ENCODE results near the gene XRCC5. TPM values are rescaled to one million over a fixed set of nuclear protein-coding genes. Genes with fewer than 3 reads are reported as not detected.

XRCC5 gene
- total RNA-seq (148 and 152 TPM in 2 replicates), polyA plus RNA-seq (278 and 339 TPM in 2 replicates), polyA minus RNA-seq (ENCODE audit: low replicate concordance) (120 and 287 TPM in 2 replicates)
- polyA plus RNA-seq (2012): 163 and 257 TPM in 2 replicates

- Histone ChIP-seq H3K79me2 (ENCODE audit: control insufficient read depth, insufficient read depth, low read length) (peaks cover 39% of the 10 kb centered on the region), H3K27me3 (ENCODE audit: control insufficient read depth, insufficient read depth, low read length) (peaks cover 3% of the 10 kb centered on the region), H4K20me1 (ENCODE audit: control insufficient read depth, extremely low read depth, insufficient read depth, low read length) (no peaks in the 10 kb centered on the region), H3K4me3 (replicated peaks in 1 of 4; ENCODE audit: control extremely low read depth in 1 of 4, insufficient read depth in 1 of 4, low read depth in 3 of 4, low read length in 4 of 4) (peak within 1 kb of the TSS; percentile 41 to 96 (median 88)), H3K4me1 (ENCODE audit: control insufficient read depth, extremely low read depth, insufficient read depth, low read length) (peaks cover 2% of the 10 kb centered on the region), H3K9ac (ENCODE audit: insufficient read depth, low read length) (peak within 1 kb of the TSS; percentile 95), H3K4me2 (ENCODE audit: extremely low read depth, insufficient read depth, low read length) (peak within 1 kb of the TSS; percentile 67), H3K36me3 (ENCODE audit: control insufficient read depth, insufficient read depth, low read length) (peaks cover 9% of the 10 kb centered on the region), H3K27ac (ENCODE audit: insufficient read depth, low read length) (peak within 1 kb of the TSS; percentile 93), H3K9me3 (ENCODE audit: control insufficient read depth, insufficient read depth, low read depth, low read length) (no peaks in the 10 kb centered on the region), H2AFZ (ENCODE audit: low read length) (peak within 1 kb of the TSS; percentile 76)
- TF ChIP-seq CTCF (conservative IDR thresholded peaks at IDR 0.05 in 1 of 2, IDR thresholded peaks at IDR 0.05 in 1 of 2; ENCODE audit: low read depth in 1 of 2, low read length in 2 of 2) (no peak), EZH2 (IDR thresholded peaks at IDR 0.05; ENCODE audit: low read length, missing control alignments) (no peak)
- DNase-seq (ENCODE audit: low read depth in 2 of 2): peak; percentile 93 to 97
Measured at GRCh38 chr2:216108967-216109921, at the start of gene XRCC5. Gene XRCC5 (plus strand): TSS chr2:216109348. CDS start chr2:216109437, 89 bp downstream.

GRCh38 chr2:216064014-216064630 lies 45.0 kb upstream of the XRCC5 start:
- peak in 1 of 2 donors; percentile 82 for DNase-seq (ENCODE audit: low read depth in 2 of 2)
- H3K4me2 ChIP-seq (ENCODE audit: extremely low read depth, insufficient read depth, low read length): no peak overlapping the region

More at GRCh38 chr2:216064014-216064630, 45.0 kb upstream of the XRCC5 start:
- H2AFZ ChIP-seq (ENCODE audit: low read length): no peak overlapping the region
- H3K36me3 ChIP-seq (ENCODE audit: control insufficient read depth, insufficient read depth, low read length): no peaks in the 10 kb centered on the region
- H4K20me1 ChIP-seq (ENCODE audit: control insufficient read depth, extremely low read depth, insufficient read depth, low read length): no peaks in the 10 kb centered on the region
- H3K27me3 ChIP-seq (ENCODE audit: control insufficient read depth, insufficient read depth, low read length): no peaks in the 10 kb centered on the region
- H3K27ac ChIP-seq (ENCODE audit: insufficient read depth, low read length): no peak overlapping the region
- H3K4me1 ChIP-seq (ENCODE audit: control insufficient read depth, extremely low read depth, insufficient read depth, low read length): no peaks in the 10 kb centered on the region
- H3K79me2 ChIP-seq (ENCODE audit: control insufficient read depth, insufficient read depth, low read length): no peaks in the 10 kb centered on the region
- no peak overlapping the region for H3K9ac ChIP-seq (ENCODE audit: insufficient read depth, low read length)
- no peaks in the 10 kb centered on the region for H3K9me3 ChIP-seq (ENCODE audit: control insufficient read depth, insufficient read depth, low read depth, low read length)
- TF ChIP-seq CTCF (conservative IDR thresholded peaks at IDR 0.05 in 1 of 2, IDR thresholded peaks at IDR 0.05 in 1 of 2; ENCODE audit: low read depth in 1 of 2, low read length in 2 of 2) (peak in 1 of 2 donors; percentile 8), EZH2 (IDR thresholded peaks at IDR 0.05; ENCODE audit: low read length, missing control alignments) (no peak)
- H3K4me3 ChIP-seq (replicated peaks in 1 of 4; ENCODE audit: control extremely low read depth in 1 of 4, insufficient read depth in 1 of 4, low read depth in 3 of 4, low read length in 4 of 4): no peak overlapping the region
